ENCODE results near the gene TOP2B. TPM values are rescaled to one million over a fixed set of nuclear protein-coding genes. Genes with fewer than 3 reads are reported as not detected.

Gene TOP2B
- polyA plus RNA-seq, 1 donor (not counting 4 experiments of a cell fraction or from before 2014, with no cell fraction given), result 71.8 TPM

GRCh38 chr3:25581823-25582222, 82.9 kb downstream of the TOP2B start:
- no peak for FAIRE-seq
- Histone ChIP-seq H3K27ac (ENCODE audit: control insufficient read depth, insufficient read depth, low read length) (no peak overlapping the region), H2AFZ (ENCODE audit: control insufficient read depth, low read length) (no peak overlapping the region), H3K4me3 (ENCODE audit: control insufficient read depth in 2 of 3, extremely low read depth in 1 of 3, insufficient read depth in 2 of 3, low read depth in 1 of 3, low read length in 3 of 3) (no peak overlapping the region), H3K9me3 (ENCODE audit: control insufficient read depth, low read depth, low read length) (no peaks in the 10 kb centered on the region), H3K4me2 (ENCODE audit: control insufficient read depth, extremely low read depth, insufficient read depth, low read depth, low read length) (no peak overlapping the region), H3K9ac (ENCODE audit: control insufficient read depth, extremely low read depth, insufficient read depth, low read length) (no peak overlapping the region), H3K27me3 (ENCODE audit: control insufficient read depth, extremely low read depth, insufficient read depth, low read length) (no peaks in the 10 kb centered on the region), H3K9me1 (ENCODE audit: control insufficient read depth, extremely low read depth, insufficient read depth, low read length) (no peaks in the 10 kb centered on the region), H4K20me1 (ENCODE audit: control insufficient read depth, extremely low read depth, insufficient read depth, low read length) (no peaks in the 10 kb centered on the region), H3K36me3 (ENCODE audit: control insufficient read depth in 2 of 2, extremely low read depth in 1 of 2, insufficient read depth in 2 of 2, low read length in 2 of 2) (no peaks in the 10 kb centered on the region), H3K4me1 (ENCODE audit: control insufficient read depth, extremely low read depth, insufficient read depth, low read length) (no peaks in the 10 kb centered on the region), H3K79me2 (ENCODE audit: control insufficient read depth, insufficient read depth, low read length) (no peaks in the 10 kb centered on the region)
- DNase-seq (ENCODE audit: low read depth, low spot score), result no peak
- no peak for TF ChIP-seq CTCF (optimal IDR thresholded peaks at IDR 0.05 in 1 of 3, IDR thresholded peaks at IDR 0.05 in 1 of 3, conservative IDR thresholded peaks at IDR 0.05 in 1 of 3; ENCODE audit: extremely low read depth in 1 of 3, insufficient read depth in 2 of 3, low read length in 3 of 3)
- no peak for TF ChIP-seq EZH2 (IDR thresholded peaks at IDR 0.05; ENCODE audit: low read length)
- dilution Hi-C loops (cut with MboI; ENCODE audit: extremely low pct_ligation_motif_present, low sequenced_read_pairs), result no loop called here

DNA sequence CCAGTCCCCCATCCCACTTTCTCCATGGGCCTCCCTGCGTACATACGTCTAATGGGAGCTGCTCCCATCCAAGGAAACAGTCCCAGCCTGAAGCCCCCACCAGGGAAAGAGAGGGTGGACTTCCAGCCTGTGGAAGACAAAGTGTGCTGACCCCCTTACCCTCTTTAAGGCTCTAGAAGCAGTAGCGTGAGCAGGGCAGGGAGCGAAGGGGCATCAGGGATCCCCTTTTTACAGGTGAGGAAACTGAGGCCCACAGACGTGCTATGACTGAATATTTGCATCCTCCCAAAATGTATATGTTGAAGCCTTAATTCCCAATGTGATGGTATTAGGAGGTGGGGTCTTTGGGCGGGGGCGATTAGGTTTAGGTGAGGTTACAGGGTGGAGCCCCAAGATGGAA, 83.4 kb downstream of the TOP2B start:
- Histone ChIP-seq H3K4me2 (ENCODE audit: control insufficient read depth, extremely low read depth, insufficient read depth, low read depth, low read length) (no peak overlapping the region), H3K27ac (ENCODE audit: control insufficient read depth, insufficient read depth, low read length) (no peak overlapping the region), H3K36me3 (ENCODE audit: control insufficient read depth in 2 of 2, extremely low read depth in 1 of 2, insufficient read depth in 2 of 2, low read length in 2 of 2) (no peaks in the 10 kb centered on the region), H3K9ac (ENCODE audit: control insufficient read depth, extremely low read depth, insufficient read depth, low read length) (no peak overlapping the region), H2AFZ (ENCODE audit: control insufficient read depth, low read length) (no peak overlapping the region), H3K9me3 (ENCODE audit: control insufficient read depth, low read depth, low read length) (no peaks in the 10 kb centered on the region), H3K4me3 (ENCODE audit: control insufficient read depth in 2 of 3, extremely low read depth in 1 of 3, insufficient read depth in 2 of 3, low read depth in 1 of 3, low read length in 3 of 3) (no peak overlapping the region), H3K9me1 (ENCODE audit: control insufficient read depth, extremely low read depth, insufficient read depth, low read length) (no peaks in the 10 kb centered on the region), H4K20me1 (ENCODE audit: control insufficient read depth, extremely low read depth, insufficient read depth, low read length) (no peaks in the 10 kb centered on the region), H3K79me2 (ENCODE audit: control insufficient read depth, insufficient read depth, low read length) (no peaks in the 10 kb centered on the region), H3K27me3 (ENCODE audit: control insufficient read depth, extremely low read depth, insufficient read depth, low read length) (no peaks in the 10 kb centered on the region), H3K4me1 (ENCODE audit: control insufficient read depth, extremely low read depth, insufficient read depth, low read length) (no peaks in the 10 kb centered on the region)
- dilution Hi-C loops (cut with MboI; ENCODE audit: extremely low pct_ligation_motif_present, low sequenced_read_pairs), result no loop called here
- FAIRE-seq, result no peak
- no peak for DNase-seq (ENCODE audit: low read depth, low spot score)
- TF ChIP-seq EZH2 (IDR thresholded peaks at IDR 0.05; ENCODE audit: low read length) (no peak), CTCF (optimal IDR thresholded peaks at IDR 0.05 in 1 of 3, IDR thresholded peaks at IDR 0.05 in 1 of 3, conservative IDR thresholded peaks at IDR 0.05 in 1 of 3; ENCODE audit: extremely low read depth in 1 of 3, insufficient read depth in 2 of 3, low read length in 3 of 3) (no peak)
